Thyroid gland (tissue), 4 donors: Measurements from ENCODE around the gene DCP2. TPM values are rescaled to one million over a fixed set of nuclear protein-coding genes. Genes with fewer than 3 reads are reported as not detected.

Experiments
- DNase-seq, 2 donors: peaks; one replicate each; pipeline ENCODE4 v3.0.0-alpha.2; 2019
- H3K27ac ChIP-seq, 3 donors: fragments of 200-600 bp; sonication (generic); 1 replicate in 2 of 3; 2 replicates in 1 of 3; pipeline ENCODE4 v1.5.1; 2016 to 2019; ENCODE audit warnings: mild to moderate bottlenecking in 1 of 3, moderate library complexity in 1 of 3
- H3K27me3 ChIP-seq: fragments of 200-600 bp; sonication (generic); one replicate; pipeline ENCODE4 v1.5.1; 2019
- H3K36me3 ChIP-seq, 2 donors: fragments of 200-600 bp; sonication (generic); one replicate each; pipeline ENCODE4 v1.5.1; 2016 to 2019
- H3K4me1 ChIP-seq, 2 donors: fragments of 200-600 bp; sonication (generic); one replicate each; pipeline ENCODE4 v1.5.1; 2017 to 2019
- H3K4me3 ChIP-seq, 3 donors: fragments of 200-600 bp; sonication (generic); replicated peaks in 1 of 3; 1 replicate in 2 of 3; 2 replicates in 1 of 3; pipeline ENCODE4 v1.5.1; 2016; ENCODE audit warnings: mild to moderate bottlenecking in 1 of 3
- H3K9me3 ChIP-seq: fragments of 200-600 bp; sonication (generic); one replicate; pipeline ENCODE4 v1.5.1; 2017
- POLR2A ChIP-seq, 2 donors: fragments of 450-650 bp; IDR thresholded peaks; one replicate each; pipeline ENCODE4 v1.6.1; 2017; ENCODE audit warnings: antibody characterized with exemption in 2 of 2, mild to moderate bottlenecking in 2 of 2, moderate library complexity in 1 of 2
- WGBS, 2 donors: methylation state at CpG; one replicate each; pipeline ENCODE4 v1.1.5; 2017; 5-methylcytosine and 5-hydroxymethylcytosine counted together
- intact Hi-C: fragments of 100-400 bp; cut with DNase I; formaldehyde crosslinking; loops from one replicate; pipeline ENCODE4 v1.15.1; 2023
- total RNA-seq, 4 donors: library from RNA; depleted of rRNA; stranded (reverse); fragments of >200 nt; gene quantifications; one replicate each; pipeline ENCODE4 v1.2.3, GENCODE V29; 2016
- TF ChIP-seq, protein P1 (sequence below), 6 experiments: fragments of 200-600 bp in 3 of 6; fragments of 450-650 bp in 3 of 6; sonication (generic) in 3 of 6; IDR thresholded peaks; one replicate each; pipeline ENCODE4 v1.5.1; 2016 to 2019; ENCODE audit warnings: antibody characterized with exemption in 6 of 6, mild to moderate bottlenecking in 2 of 6, inconsistent platforms in 1 of 6, moderate library complexity in 1 of 6

DCP2 gene
- total RNA-seq, 4 donors from 2014 or later = 26.2 to 34.5 (median 27.5) TPM

DNA sequence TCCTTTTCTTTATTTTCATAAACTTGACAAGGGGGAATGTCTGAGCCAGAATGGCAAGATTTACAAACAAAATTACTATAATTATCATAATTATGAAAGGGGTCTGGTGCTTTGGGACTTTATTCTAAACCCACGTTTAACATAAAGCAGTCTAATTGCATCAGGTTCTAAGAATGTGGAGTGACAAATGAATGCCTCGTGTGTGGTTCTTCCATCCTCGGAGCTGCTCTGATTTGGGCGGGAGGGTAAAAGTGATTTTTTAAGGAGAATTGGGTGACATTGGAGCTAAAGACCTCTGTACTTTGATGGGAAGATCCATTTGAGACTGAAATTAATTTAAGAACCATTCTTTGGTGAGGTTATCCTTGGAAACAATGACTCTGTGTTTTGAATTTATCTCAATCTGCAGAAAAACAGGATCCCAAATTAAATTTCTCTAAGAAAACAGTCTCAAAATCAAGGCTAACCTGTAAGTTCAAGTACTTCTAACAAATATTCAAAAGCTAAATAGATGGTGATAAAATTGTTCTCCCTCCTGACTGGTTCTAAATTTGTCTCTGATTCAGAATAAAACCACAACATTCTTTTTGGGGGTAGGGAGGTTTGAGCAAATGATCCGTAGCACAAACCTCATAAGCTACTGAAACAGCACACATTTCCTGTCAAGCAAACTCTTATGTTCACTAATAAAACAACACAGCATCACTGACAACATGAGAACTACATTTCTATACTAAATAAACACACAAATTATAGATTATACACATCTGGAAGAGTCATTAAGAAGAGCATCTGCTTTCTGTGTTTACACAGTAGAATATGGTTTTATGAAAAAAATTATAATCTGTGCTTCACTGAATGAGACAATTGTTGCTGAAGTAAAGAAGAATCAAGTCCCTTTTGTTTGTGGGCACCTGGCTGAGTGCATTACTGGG, 85.5 kb downstream of the DCP2 start:
- DNase-seq = no peak
- no peaks in the 10 kb centered on the region for H3K27me3 ChIP-seq
- H3K4me1 ChIP-seq = peaks cover 0 to 46% of the 10 kb centered on the region in 2 donors
- no peak overlapping the region for H3K27ac ChIP-seq
- no peak overlapping the region for H3K4me3 ChIP-seq
- TF ChIP-seq POLR2A (IDR thresholded peaks at IDR 0.05) = no peak
- TF ChIP-seq, protein P1, sequence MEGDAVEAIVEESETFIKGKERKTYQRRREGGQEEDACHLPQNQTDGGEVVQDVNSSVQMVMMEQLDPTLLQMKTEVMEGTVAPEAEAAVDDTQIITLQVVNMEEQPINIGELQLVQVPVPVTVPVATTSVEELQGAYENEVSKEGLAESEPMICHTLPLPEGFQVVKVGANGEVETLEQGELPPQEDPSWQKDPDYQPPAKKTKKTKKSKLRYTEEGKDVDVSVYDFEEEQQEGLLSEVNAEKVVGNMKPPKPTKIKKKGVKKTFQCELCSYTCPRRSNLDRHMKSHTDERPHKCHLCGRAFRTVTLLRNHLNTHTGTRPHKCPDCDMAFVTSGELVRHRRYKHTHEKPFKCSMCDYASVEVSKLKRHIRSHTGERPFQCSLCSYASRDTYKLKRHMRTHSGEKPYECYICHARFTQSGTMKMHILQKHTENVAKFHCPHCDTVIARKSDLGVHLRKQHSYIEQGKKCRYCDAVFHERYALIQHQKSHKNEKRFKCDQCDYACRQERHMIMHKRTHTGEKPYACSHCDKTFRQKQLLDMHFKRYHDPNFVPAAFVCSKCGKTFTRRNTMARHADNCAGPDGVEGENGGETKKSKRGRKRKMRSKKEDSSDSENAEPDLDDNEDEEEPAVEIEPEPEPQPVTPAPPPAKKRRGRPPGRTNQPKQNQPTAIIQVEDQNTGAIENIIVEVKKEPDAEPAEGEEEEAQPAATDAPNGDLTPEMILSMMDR (IDR thresholded peaks at IDR 0.05) = no peak
- no peaks in the 10 kb centered on the region for H3K9me3 ChIP-seq
- intact Hi-C loops = no loop called here
- no peaks in the 10 kb centered on the region for H3K36me3 ChIP-seq
- 80 to 88% methylated on average over 5 of the region's 5 CpGs for WGBS, 2 donors

DNA sequence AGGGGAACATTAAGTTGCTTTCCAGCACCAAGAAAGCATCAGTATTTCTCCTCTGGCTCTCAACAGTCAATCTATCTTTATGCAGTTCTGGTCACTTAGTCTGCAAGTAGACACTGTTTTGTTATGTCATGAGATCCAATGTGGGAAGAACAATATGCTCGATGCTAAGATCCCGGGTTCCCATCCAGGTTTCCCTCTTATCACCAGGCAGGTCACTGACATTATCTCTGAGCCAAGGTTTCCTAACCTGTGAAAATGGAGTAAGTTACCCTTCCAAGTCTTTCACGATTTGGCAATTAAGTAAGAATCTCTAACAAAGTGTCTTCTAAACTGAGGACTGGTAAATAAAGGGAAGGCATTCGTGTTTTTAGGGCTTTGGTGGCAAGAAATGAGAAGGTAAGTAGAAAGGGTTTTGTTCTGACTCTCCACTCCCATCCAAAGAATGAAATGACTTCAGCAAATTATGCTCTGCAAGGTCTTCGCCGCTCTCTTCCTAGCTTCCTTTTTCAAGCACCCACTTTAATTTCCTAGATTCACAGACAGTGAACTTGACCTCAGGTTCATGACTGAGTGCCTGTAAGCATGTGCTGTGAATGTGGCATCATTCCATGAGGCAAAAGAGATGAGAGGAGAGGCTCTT, 86.4 kb downstream of the DCP2 start:
- Histone ChIP-seq H3K9me3 (no peaks in the 10 kb centered on the region), H3K4me1 (peaks cover 0 to 37% of the 10 kb centered on the region in 2 donors), H3K27me3 (no peaks in the 10 kb centered on the region), H3K27ac (no peak overlapping the region), H3K36me3 (no peaks in the 10 kb centered on the region), H3K4me3 (no peak overlapping the region)
- 83% methylated on average over 6 of the region's 6 CpGs for WGBS, 2 donors
- intact Hi-C loops = no loop called here
- no peak for DNase-seq
- no peak for TF ChIP-seq POLR2A (IDR thresholded peaks at IDR 0.05)
- TF ChIP-seq, protein P1 (IDR thresholded peaks at IDR 0.05) = no peak

DNA sequence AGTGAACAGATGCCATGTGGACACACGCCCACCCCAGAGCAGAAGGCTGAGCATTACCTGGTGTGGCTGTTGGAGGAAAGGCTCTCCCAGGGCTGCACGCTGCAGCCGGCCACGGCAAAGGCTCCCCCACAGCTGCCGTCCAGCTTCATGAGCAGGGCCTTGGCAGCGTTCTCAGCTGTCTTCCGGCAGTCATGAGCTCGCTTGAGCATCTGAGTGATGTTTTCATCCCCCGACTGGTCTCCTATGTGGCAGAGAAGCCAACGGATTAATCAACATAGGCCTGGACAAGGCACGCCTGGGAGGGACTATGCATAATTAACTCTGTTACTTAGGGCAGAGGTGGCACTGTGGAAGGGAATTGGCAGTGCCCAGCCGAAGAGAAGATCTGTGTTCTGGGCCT, 87.3 kb downstream of the DCP2 start:
- Histone ChIP-seq H3K27me3 (no peaks in the 10 kb centered on the region), H3K9me3 (no peaks in the 10 kb centered on the region), H3K27ac (no peak overlapping the region), H3K4me1 (peaks cover 0 to 32% of the 10 kb centered on the region in 2 donors), H3K4me3 (no peak overlapping the region), H3K36me3 (no peaks in the 10 kb centered on the region)
- DNase-seq = no peak
- no peak for TF ChIP-seq POLR2A (IDR thresholded peaks at IDR 0.05)
- TF ChIP-seq, protein P1 (IDR thresholded peaks at IDR 0.05) = no peak
- intact Hi-C loops = no loop called here
- WGBS, 2 donors = 93 to 96% methylated on average over 7 to 12 of the region's 12 CpGs

DNA sequence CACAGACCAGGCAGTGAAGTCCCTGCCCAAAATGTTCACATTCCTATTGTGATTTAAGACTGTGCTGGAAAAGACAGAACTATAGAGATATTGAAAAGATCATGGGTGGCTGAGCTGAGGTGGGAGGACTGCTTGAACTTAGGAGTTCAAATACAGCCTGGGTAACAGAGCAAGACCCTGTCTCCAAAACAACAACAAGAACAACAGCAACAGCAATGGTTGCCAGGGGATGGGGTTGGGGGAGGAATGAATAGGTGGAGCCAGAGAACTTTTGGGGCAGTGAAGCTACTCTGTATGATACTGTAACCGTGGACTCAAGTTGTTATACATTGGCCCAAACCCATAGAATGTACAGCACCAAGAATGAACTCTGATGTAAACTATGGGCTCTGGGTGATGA, 88.2 kb downstream of the DCP2 start:
- Histone ChIP-seq H3K27ac (no peak overlapping the region), H3K36me3 (no peaks in the 10 kb centered on the region), H3K4me3 (no peak overlapping the region), H3K27me3 (no peaks in the 10 kb centered on the region), H3K9me3 (no peaks in the 10 kb centered on the region), H3K4me1 (peaks cover 0 to 32% of the 10 kb centered on the region in 2 donors)
- no peak for DNase-seq
- WGBS, 2 donors = 88 to 92% methylated on average over 1 of the region's 1 CpG
- TF ChIP-seq, protein P1 (IDR thresholded peaks at IDR 0.05) = no peak
- no peak for TF ChIP-seq POLR2A (IDR thresholded peaks at IDR 0.05)
- intact Hi-C loops = no loop called here

DNA sequence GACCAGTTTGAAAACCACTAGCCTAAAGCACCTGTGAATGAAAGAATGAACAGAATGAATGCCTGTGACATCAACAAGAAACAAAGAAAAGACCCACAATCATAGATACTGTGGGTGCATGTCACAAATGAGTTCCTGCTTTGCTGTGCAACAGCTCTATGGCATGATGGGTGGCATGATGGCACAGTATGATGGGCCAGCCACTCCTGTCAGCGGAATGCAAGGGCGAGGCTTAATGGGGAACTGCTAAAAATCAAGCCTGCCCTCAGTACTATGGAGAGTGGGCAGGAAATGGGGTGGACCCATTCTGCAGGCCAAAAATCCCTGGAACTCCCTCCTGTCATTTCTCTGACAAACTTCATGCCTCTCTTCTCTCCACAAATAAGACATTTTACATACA, 89.0 kb downstream of the DCP2 start:
- Histone ChIP-seq H3K4me1 (peaks cover 0 to 32% of the 10 kb centered on the region in 2 donors), H3K4me3 (no peak overlapping the region), H3K36me3 (no peaks in the 10 kb centered on the region), H3K9me3 (no peaks in the 10 kb centered on the region), H3K27ac (no peak overlapping the region), H3K27me3 (no peaks in the 10 kb centered on the region)
- 90 to 94% methylated on average over 2 of the region's 2 CpGs for WGBS, 2 donors
- no peak for TF ChIP-seq POLR2A (IDR thresholded peaks at IDR 0.05)
- TF ChIP-seq, protein P1 (IDR thresholded peaks at IDR 0.05) = no peak
- DNase-seq = no peak
- intact Hi-C loops = no loop called here
